NT2/D1 (cell line): Measurements from ENCODE around the gene PHLPP1.

Experiments
- SUZ12 ChIP-seq: IDR thresholded peaks from 2 replicates; pipeline ENCODE4 v1.6.1; 2011; ENCODE audit not compliant: insufficient read length, insufficient read depth; ENCODE audit errors: extremely low read depth
- YY1 ChIP-seq: IDR thresholded peaks from 2 replicates; pipeline ENCODE4 v1.6.1; 2011; ENCODE audit not compliant: insufficient read length, insufficient read depth
- ZNF274 ChIP-seq: IDR thresholded peaks from 2 replicates; pipeline ENCODE4 v1.6.1; 2011; ENCODE audit warnings: mild to moderate bottlenecking, low read depth, low read length

DNA sequence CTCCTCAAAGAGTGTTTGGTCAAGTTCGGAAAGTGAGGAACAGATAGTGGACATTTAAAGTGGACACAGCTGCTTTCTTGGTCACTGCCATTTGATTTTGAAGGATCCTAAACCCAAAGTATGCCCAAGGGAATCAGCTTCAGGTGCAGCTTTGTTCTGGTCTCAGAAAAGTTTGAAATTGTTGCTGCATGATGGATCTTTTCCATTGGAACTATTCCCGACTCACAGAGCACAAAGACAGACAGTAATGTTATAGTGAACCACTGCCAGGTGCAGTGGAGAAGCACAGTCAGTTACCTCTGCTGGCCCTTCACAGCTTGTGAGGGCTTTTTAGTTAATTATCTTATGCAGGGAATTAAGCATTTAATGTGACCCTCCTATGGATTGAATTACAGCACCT, 301.7 kb downstream of the PHLPP1 start:
- TF ChIP-seq ZNF274 (no peak), YY1 (no peak), SUZ12 (no peak)
